HTR-8/SVneo (cell line): ENCODE results near the gene HHLA2.
"Not testable (repeated sequence)": the region's sequence is repeated elsewhere in the genome, so short reads cannot be mapped to it uniquely, and the experiment has no call there.

ENCODE experiments used
- DNase-seq: peaks from one replicate; pipeline ENCODE4 v3.0.0; 2011; ENCODE audit warnings: low spot score, mixed read lengths; ENCODE audit not compliant: insufficient read length
- FAIRE-seq: peaks from 2 replicates; lab custom pipeline; 2011; peaks lifted over from hg19 to GRCh38; lab: Jason Lieb, UNC

Gene HHLA2

GRCh38 chr3:108338901-108339545 lies 42.7 kb downstream of the HHLA2 start:
- no peak for DNase-seq
- FAIRE-seq, result no peak

- FAIRE-seq (no peak), DNase-seq (no peak)
These were observed 45.6 kb downstream of the HHLA2 start for GRCh38 chr3:108341911-108342310.

- FAIRE-seq, result no peak
These were observed 46.6 kb downstream of the HHLA2 start for GRCh38 chr3:108342837-108343486.

GRCh38 chr3:108343491-108343890 lies 47.1 kb downstream of the HHLA2 start:
- DNase-seq (no peak), FAIRE-seq (no peak)

More at GRCh38 chr3:108342837-108343486, 46.6 kb downstream of the HHLA2 start:
- no peak for DNase-seq

- DNase-seq (no peak), FAIRE-seq (no peak)
These were observed 49.3 kb downstream of the HHLA2 start for GRCh38 chr3:108345492-108346205.

GRCh38 chr3:108346301-108347227 lies 50.2 kb downstream of the HHLA2 start:
- DNase-seq, result no peak
- no peak for FAIRE-seq

- FAIRE-seq (no peak), DNase-seq (no peak)
These were observed 55.8 kb downstream of the HHLA2 start for GRCh38 chr3:108352176-108352575.

- no peak for FAIRE-seq
- no peak for DNase-seq
These were observed 58.2 kb downstream of the HHLA2 start for GRCh38 chr3:108354562-108354961.

GRCh38 chr3:108357042-108357441 lies 60.7 kb downstream of the HHLA2 start:
- DNase-seq, result no peak
- FAIRE-seq, result no peak

GRCh38 chr3:108359011-108359410 lies 62.7 kb downstream of the HHLA2 start:
- no peak for FAIRE-seq
- no peak for DNase-seq

GRCh38 chr3:108376026-108376425 lies 79.7 kb downstream of the HHLA2 start:
- DNase-seq, result no peak

GRCh38 chr3:108377384-108377783 lies 81.0 kb downstream of the HHLA2 start:
- FAIRE-seq, result no peak
- no peak for DNase-seq

More at GRCh38 chr3:108376026-108376425, 79.7 kb downstream of the HHLA2 start:
- FAIRE-seq, result no peak

GRCh38 chr3:108378153-108378951 lies 82.0 kb downstream of the HHLA2 start:
- no peak for FAIRE-seq

GRCh38 chr3:108378952-108379342 lies 82.6 kb downstream of the HHLA2 start:
- not testable (repeated sequence) for DNase-seq, FAIRE-seq

More at GRCh38 chr3:108378153-108378951, 82.0 kb downstream of the HHLA2 start:
- DNase-seq, result no peak

GRCh38 chr3:108380128-108380795 lies 83.9 kb downstream of the HHLA2 start:
- no peak for FAIRE-seq

GRCh38 chr3:108381529-108382140 lies 85.3 kb downstream of the HHLA2 start:
- no peak for FAIRE-seq
- DNase-seq, result no peak

More at GRCh38 chr3:108380128-108380795, 83.9 kb downstream of the HHLA2 start:
- DNase-seq, result no peak

GRCh38 chr3:108383306-108383705 lies 87.0 kb downstream of the HHLA2 start:
- no peak for DNase-seq
- no peak for FAIRE-seq

GRCh38 chr3:108387063-108387462 lies 90.7 kb downstream of the HHLA2 start:
- FAIRE-seq, result no peak

More at GRCh38 chr3:108387063-108387462, 90.7 kb downstream of the HHLA2 start:
- DNase-seq, result no peak
